Lower leg skin (tissue), 4 donors: Measurements from ENCODE around the gene KCNT2. TPM values are rescaled to one million over a fixed set of nuclear protein-coding genes. Genes with fewer than 3 reads are reported as not detected.

ENCODE experiments used
- DNase-seq, 2 donors: peaks; one replicate each; pipeline ENCODE4 v3.0.0-alpha.2; 2019; ENCODE audit warnings: low spot score in 2 of 2
- H3K4me3 ChIP-seq: fragments of 200-600 bp; sonication (generic); 2 replicates; pipeline ENCODE4 v1.5.1; 2017; ENCODE audit warnings: mild to moderate bottlenecking, low read depth; ENCODE audit not compliant: poor library complexity, severe bottlenecking
- CTCF ChIP-seq, 3 donors: fragments of 450-650 bp; IDR thresholded peaks; one replicate each; pipeline ENCODE4 v1.5.1; 2016; ENCODE audit warnings: antibody characterized with exemption in 3 of 3, mild to moderate bottlenecking in 3 of 3, moderate library complexity in 2 of 3
- POLR2A ChIP-seq, 2 donors: fragments of 450-650 bp; IDR thresholded peaks; one replicate each; pipeline ENCODE4 v1.6.1; 2016 to 2017; ENCODE audit warnings: antibody characterized with exemption in 2 of 2, mild to moderate bottlenecking in 1 of 2, moderate library complexity in 1 of 2
- WGBS, 2 donors: methylation state at CpG; one replicate each; pipeline ENCODE4 v1.1.5; 2018; 5-methylcytosine and 5-hydroxymethylcytosine counted together
- intact Hi-C: fragments of 100-400 bp; cut with DNase I; formaldehyde crosslinking; loops from one replicate; pipeline ENCODE4 v1.15.0; 2023; ENCODE audit warnings: low total_unique reads
- total RNA-seq, 4 donors: library from RNA; depleted of rRNA; stranded (reverse); fragments of >200 nt; gene quantifications; one replicate each; pipeline ENCODE4 v1.1.0, GENCODE V29; 2016

The KCNT2 gene
- total RNA-seq, 4 donors from 2014 or later, result 0.34 to 0.97 (median 0.79) TPM

DNA sequence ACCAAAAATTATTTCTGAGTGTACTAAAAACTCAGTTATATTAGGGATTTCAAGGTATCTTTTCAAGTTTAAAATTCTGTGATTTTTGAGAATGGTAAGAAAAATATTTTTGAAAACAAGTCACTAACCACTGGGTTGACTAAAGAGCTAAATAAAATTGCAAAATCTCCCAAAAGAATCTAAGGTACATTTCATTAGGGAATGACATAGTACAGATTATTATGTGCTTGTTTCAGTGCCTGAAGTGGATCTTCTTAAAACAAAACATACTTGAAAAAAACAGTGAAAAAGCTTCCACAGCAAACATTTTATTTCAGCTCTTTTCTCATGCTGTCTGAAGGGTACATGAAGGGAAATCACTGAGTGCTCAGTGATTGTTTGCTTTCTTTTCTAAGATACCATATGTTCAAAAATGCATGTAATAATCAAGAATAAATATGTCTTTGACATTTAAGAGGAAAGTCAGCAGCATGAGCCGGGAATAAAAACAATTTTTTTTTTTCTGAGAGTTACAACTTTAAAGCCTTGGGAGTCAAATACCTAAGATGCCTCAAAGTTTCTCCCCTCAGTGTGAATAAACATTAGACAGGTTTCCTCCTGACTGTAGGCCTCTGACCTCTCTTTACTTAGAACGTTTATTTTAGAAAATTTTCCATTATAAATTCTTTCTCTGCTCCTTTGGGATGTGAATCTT is 200.7 kb downstream of the KCNT2 start:
- TF ChIP-seq POLR2A (IDR thresholded peaks at IDR 0.05), result no peak
- no peak for TF ChIP-seq CTCF (IDR thresholded peaks at IDR 0.05)
- WGBS, 2 donors, result 12 to 17% methylated on average over 2 of the region's 2 CpGs
- intact Hi-C loops, result no loop called here
- H3K4me3 ChIP-seq, result no peak overlapping the region
- no peak for DNase-seq

DNA sequence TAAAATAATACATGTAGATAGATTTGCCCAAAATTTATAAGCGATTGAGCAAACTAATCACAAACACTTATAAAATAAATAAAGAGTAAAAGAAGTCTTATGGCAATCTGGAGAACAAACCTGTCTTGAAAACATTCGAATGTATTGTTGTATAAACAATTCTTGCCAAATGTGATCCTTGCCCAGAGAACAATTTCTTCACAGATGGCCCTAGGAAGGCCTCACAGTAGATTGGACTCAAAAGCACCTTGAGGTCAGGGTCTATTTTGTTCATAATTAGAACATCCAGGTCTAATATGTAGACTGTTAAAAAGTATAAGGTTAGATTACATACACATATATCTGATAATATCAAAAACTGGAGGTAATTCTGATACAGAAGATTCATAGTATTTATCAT is 202.4 kb downstream of the KCNT2 start:
- no peak for DNase-seq
- intact Hi-C loops, result no loop called here
- TF ChIP-seq CTCF (IDR thresholded peaks at IDR 0.05) (no peak), POLR2A (IDR thresholded peaks at IDR 0.05) (no peak)
- 86% methylated on average over 2 of the region's 2 CpGs for WGBS, 2 donors
- H3K4me3 ChIP-seq, result no peak overlapping the region

DNA sequence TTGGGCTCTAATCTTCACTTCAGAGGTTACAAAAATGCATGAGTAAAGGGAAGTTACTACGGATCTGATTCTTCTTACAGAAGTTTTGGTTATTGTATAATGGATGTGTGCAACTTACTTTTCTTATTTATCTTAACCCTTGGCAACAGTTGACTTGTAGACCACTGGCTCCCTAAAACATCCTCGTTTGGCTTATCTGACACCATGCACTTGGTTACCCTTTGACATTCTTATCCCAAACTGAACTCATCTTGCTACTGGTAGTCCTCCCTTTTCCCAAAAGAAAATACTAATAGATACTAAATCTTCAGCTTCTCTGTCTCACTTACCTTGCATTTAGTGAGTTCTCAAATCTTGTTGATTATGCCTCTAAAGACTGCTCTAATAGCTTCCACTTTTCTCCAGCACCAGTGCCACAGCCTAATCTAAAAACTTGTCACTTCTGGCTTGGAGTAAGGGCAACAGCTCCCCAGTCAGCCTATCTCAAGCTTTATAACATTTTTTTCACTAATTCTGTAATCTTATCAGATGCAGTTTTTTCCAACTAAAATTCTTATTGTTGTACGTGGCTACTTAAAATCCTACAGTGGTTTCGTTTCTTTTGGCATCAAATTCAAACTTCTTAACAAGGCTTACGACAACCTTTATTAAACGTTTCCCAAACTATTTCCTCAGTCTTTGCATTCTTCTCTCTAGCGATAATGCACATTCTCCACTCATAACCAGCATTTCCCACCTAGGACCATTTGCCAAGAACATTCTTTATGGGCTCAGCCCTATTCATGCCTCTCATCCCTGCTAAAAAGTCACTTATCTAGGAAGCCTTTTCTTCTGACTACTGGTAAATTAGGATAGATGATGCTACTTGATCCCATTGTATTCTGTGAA is 204.2 kb downstream of the KCNT2 start:
- no peak overlapping the region for H3K4me3 ChIP-seq
- TF ChIP-seq CTCF (IDR thresholded peaks at IDR 0.05), result no peak
- no peak for TF ChIP-seq POLR2A (IDR thresholded peaks at IDR 0.05)
- intact Hi-C loops, result no loop called here
- DNase-seq, result no peak
- 76 to 80% methylated on average over 7 of the region's 7 CpGs for WGBS, 2 donors

GRCh38 chr1:196401891-196402290 is 206.3 kb downstream of the KCNT2 start:
- H3K4me3 ChIP-seq, result no peak overlapping the region

GRCh38 chr1:196401452-196401833 is 206.8 kb downstream of the KCNT2 start:
- TF ChIP-seq CTCF (IDR thresholded peaks at IDR 0.05), result no peak
- TF ChIP-seq POLR2A (IDR thresholded peaks at IDR 0.05), result no peak
- H3K4me3 ChIP-seq, result no peak overlapping the region
- DNase-seq, result no peak
- 38 to 53% methylated on average over 1 of the region's 1 CpG for WGBS, 2 donors
- intact Hi-C loops, result no loop called here

More at GRCh38 chr1:196401891-196402290, 206.3 kb downstream of the KCNT2 start:
- no peak for TF ChIP-seq CTCF (IDR thresholded peaks at IDR 0.05)
- no peak for TF ChIP-seq POLR2A (IDR thresholded peaks at IDR 0.05)
- DNase-seq, result no peak
- intact Hi-C loops, result no loop called here
